Esophagus squamous epithelium (tissue), 4 donors: Measurements from ENCODE around the gene SPP1.

Experiments used
- POLR2A ChIP-seq, 4 donors: fragments of 450-650 bp; IDR thresholded peaks; one replicate each; pipeline ENCODE4 v1.6.1; 2017; ENCODE audit warnings: antibody characterized with exemption in 4 of 4, mild to moderate bottlenecking in 4 of 4, moderate library complexity in 3 of 4
- TF ChIP-seq, protein P1 (sequence below), 6 experiments: fragments of 450-650 bp in 4 of 6; fragments of 200-600 bp in 2 of 6; sonication (generic) in 2 of 6; IDR thresholded peaks; one replicate each; pipeline ENCODE4 v1.5.1; 2016 to 2019; ENCODE audit warnings: antibody characterized with exemption in 6 of 6, mild to moderate bottlenecking in 4 of 6, moderate library complexity in 4 of 6

GRCh38 chr4:87944967-87945366 lies 30.5 kb upstream of the SPP1 start:
- TF ChIP-seq POLR2A (IDR thresholded peaks at IDR 0.05), result no peak
- TF ChIP-seq, protein P1, sequence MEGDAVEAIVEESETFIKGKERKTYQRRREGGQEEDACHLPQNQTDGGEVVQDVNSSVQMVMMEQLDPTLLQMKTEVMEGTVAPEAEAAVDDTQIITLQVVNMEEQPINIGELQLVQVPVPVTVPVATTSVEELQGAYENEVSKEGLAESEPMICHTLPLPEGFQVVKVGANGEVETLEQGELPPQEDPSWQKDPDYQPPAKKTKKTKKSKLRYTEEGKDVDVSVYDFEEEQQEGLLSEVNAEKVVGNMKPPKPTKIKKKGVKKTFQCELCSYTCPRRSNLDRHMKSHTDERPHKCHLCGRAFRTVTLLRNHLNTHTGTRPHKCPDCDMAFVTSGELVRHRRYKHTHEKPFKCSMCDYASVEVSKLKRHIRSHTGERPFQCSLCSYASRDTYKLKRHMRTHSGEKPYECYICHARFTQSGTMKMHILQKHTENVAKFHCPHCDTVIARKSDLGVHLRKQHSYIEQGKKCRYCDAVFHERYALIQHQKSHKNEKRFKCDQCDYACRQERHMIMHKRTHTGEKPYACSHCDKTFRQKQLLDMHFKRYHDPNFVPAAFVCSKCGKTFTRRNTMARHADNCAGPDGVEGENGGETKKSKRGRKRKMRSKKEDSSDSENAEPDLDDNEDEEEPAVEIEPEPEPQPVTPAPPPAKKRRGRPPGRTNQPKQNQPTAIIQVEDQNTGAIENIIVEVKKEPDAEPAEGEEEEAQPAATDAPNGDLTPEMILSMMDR (IDR thresholded peaks at IDR 0.05), result no peak
